ENCODE results near the gene DEGS2.

The DEGS2 gene

GRCh38 chr14:100201701-100202100 lies 42.3 kb upstream of the DEGS2 start:
- no peaks in the 10 kb centered on the region; the same call in 1 of the 2 replicates for H3K4me1 ChIP-seq
- H3K27me3 ChIP-seq, result no peaks in the 10 kb centered on the region
- H3K4me3 ChIP-seq (ENCODE audit: low read depth, low read length), result no peak overlapping the region
- no peaks in the 10 kb centered on the region for H3K9me3 ChIP-seq
- no peak for DNase-seq
- H3K36me3 ChIP-seq, result no peaks in the 10 kb centered on the region
- TF ChIP-seq CTCF (IDR thresholded peaks at IDR 0.05; ENCODE audit: low read depth, low read length), result no peak

DNA sequence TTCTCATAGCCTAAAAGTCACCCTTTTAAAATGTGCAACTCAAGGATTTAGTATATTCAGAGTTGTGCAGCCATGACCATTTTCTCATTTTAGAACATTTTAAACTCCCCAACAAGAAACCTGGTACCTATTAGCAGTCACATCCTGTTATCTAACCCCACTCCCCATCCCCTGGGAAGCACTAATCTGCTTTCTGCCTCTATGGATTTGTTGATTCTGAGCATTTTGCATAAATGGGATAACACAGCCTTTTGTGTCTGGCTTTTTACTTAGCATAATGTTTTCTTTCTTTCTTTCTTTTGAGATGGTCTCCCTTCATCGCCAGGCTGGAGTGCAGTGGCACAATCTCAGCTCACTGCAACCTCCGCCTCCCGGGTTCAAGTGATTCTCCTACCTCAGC lies 40.9 kb upstream of the DEGS2 start:
- H3K4me3 ChIP-seq (ENCODE audit: low read depth, low read length), result no peak overlapping the region
- no peak for DNase-seq
- H3K36me3 ChIP-seq, result no peaks in the 10 kb centered on the region
- TF ChIP-seq CTCF (IDR thresholded peaks at IDR 0.05; ENCODE audit: low read depth, low read length), result no peak
- no peaks in the 10 kb centered on the region for H3K27me3 ChIP-seq
- no peaks in the 10 kb centered on the region for H3K9me3 ChIP-seq
- no peaks in the 10 kb centered on the region; the same call in 1 of the 2 replicates for H3K4me1 ChIP-seq

DNA sequence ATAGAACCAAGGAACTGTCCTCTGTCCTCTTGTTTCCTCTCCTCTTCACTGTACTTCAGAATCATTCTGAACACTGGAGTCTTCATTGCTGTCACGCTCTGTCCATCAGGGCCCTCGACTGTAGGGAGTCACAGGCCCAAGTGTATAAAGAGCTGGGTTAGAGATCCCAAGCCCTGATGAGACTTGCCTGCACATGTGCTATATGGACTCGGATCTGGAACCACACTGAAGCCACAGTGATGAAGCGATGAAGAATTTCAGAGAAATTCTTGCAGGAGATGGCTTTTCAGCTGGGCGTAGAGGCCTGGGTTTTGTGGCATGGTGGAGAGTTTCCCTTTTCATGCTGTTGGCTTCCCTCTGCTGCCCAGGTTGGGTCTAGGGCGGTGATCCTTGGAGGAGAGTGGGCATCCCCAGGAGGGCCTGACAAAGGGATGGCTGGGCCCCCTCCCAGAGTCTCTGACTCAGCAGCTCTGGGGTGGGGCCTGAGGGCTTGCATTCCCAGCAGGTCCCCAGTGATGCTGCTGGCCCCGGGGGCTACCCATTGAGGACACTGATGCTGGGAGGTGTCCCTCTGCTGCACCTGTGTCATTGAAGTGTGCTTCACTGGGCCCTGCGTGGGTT lies 39.9 kb upstream of the DEGS2 start:
- DNase-seq, result no peak
- no peaks in the 10 kb centered on the region; the same call in 1 of the 2 replicates for H3K4me1 ChIP-seq
- H3K27me3 ChIP-seq, result no peaks in the 10 kb centered on the region
- TF ChIP-seq CTCF (IDR thresholded peaks at IDR 0.05; ENCODE audit: low read depth, low read length), result no peak
- H3K9me3 ChIP-seq, result no peaks in the 10 kb centered on the region
- no peaks in the 10 kb centered on the region for H3K36me3 ChIP-seq
- H3K4me3 ChIP-seq (ENCODE audit: low read depth, low read length), result no peak overlapping the region

DNA sequence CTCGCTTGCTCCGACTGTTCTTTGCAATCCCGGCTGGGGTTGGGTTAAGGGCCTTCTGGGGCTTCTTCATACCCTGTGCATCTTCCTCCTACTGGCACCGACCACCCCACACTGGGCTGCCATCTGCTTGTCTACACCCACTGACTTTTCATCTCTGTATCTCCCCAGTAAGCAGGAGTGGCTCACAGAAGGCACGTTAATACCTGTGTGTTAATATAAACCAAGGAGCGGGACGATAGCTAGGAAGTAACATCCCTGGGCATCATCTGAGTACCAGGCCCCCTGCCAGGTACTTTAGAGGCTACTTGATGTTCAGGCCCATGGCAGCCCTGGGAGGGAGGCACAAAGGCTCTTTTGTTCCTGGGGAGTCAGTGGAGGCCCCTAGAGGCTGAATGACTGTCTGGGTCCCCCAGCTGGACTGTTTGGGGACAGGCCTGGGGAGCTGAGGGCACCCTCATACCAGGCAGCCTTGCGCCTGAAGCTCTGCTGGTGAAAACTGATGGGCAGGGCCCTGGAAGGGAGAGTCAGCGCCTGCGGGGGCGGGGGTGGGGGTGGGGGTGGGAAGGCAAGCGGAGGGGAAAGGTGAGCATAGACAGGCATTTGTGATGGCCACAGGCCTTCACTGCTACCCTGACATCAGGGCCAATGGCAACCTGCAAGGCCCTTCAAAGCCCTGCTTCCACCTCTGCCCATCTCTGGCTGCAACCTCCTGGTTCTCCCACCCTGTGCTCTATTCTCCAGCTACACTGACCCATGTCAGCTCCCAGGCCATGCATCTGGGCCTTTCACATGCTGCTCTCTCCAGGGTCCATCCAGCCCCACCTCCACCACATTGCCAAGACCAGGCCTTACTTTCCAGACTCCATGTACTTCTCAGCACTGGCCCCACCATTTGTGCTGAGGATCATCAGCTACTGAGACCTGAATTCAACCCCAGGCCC lies 34.2 kb upstream of the DEGS2 start:
- H3K36me3 ChIP-seq, result no peaks in the 10 kb centered on the region
- H3K9me3 ChIP-seq, result no peaks in the 10 kb centered on the region
- DNase-seq, result no peak
- no peaks in the 10 kb centered on the region for H3K27me3 ChIP-seq
- TF ChIP-seq CTCF (IDR thresholded peaks at IDR 0.05; ENCODE audit: low read depth, low read length), result no peak
- peak overlapping the region; percentile 62 for H3K4me3 ChIP-seq (ENCODE audit: low read depth, low read length)
- H3K4me1 ChIP-seq, result peaks cover 2% of the 10 kb centered on the region; the same call in 1 of the 2 replicates

DNA sequence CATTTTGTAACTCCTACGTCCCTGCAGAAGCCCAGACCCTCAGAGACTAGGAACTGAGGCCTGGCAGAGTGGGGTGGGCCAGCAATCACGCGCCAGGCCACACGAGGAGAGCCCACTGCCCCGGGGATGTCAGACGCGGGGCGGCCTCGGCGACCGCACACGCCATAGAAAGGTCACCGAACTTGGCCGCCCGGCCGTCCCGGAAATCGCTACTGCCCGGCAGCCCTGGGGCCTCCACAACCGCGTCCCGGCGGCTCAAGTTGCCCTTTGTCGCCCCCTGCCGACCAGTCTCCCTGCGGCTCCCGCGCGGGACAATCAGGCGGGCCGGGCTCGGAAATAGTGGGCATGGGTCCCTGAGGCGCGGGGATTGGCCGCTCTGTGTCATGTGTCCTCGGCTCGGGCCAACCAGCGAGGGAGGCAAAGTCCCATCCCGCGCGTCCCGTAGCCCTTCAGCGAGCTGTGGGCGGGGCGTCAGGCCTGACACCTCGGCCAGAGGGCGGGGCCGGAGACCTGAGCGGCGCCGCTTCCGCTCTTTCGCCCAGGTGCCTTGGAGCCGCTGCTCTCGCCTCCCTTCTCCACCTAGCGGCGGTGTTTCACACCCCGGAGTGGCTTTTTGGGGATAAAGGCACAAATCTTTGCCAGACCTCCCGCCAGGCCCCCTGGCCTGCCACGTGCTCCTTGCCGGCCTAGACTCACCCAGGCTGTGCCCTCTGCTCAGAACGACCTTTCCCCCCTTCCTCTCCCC lies 33.4 kb upstream of the DEGS2 start:
- Histone ChIP-seq H3K27me3 (no peaks in the 10 kb centered on the region), H3K4me1 (peaks cover 2% of the 10 kb centered on the region; the same call in 1 of the 2 replicates), H3K36me3 (no peaks in the 10 kb centered on the region), H3K4me3 (ENCODE audit: low read depth, low read length) (peak overlapping the region; percentile 62), H3K9me3 (no peaks in the 10 kb centered on the region)
- DNase-seq, result peak; percentile 99
- peak; percentile 68 for TF ChIP-seq CTCF (IDR thresholded peaks at IDR 0.05; ENCODE audit: low read depth, low read length)

Measured in BE2C (cell line).